Peyer's patch (tissue), 4 donors: ENCODE results near the gene ABHD6. TPM values are rescaled to one million over a fixed set of nuclear protein-coding genes. Genes with fewer than 3 reads are reported as not detected.

Experiments used
- DNase-seq, 3 donors: peaks; one replicate each; pipeline ENCODE4 v3.0.0-alpha.2; 2017 to 2019
- H3K27ac ChIP-seq, 4 donors: fragments of 200-600 bp; sonication (generic); one replicate each; pipeline ENCODE4 v1.5.1; 2016 to 2019
- H3K27me3 ChIP-seq, 2 donors: fragments of 200-600 bp; sonication (generic); one replicate each; pipeline ENCODE4 v1.5.1; 2019
- H3K36me3 ChIP-seq, 3 donors: fragments of 200-600 bp; sonication (generic); one replicate each; pipeline ENCODE4 v1.5.1; 2016 to 2019
- H3K4me1 ChIP-seq, 4 donors: fragments of 200-600 bp; sonication (generic); one replicate each; pipeline ENCODE4 v1.5.1; 2016 to 2019
- H3K4me3 ChIP-seq, 4 donors: fragments of 200-600 bp; sonication (generic); 1 replicate in 3 of 4; 2 replicates in 1 of 4; pipeline ENCODE4 v1.5.1; 2016 to 2019; ENCODE audit warnings: mild to moderate bottlenecking in 1 of 4
- H3K9me3 ChIP-seq, 4 donors: fragments of 200-600 bp; sonication (generic); one replicate each; pipeline ENCODE4 v1.5.1; 2016 to 2019; ENCODE audit warnings: mild to moderate bottlenecking in 1 of 4
- POLR2A ChIP-seq, 2 donors: fragments of 450-650 bp; IDR thresholded peaks; one replicate each; pipeline ENCODE4 v1.5.1; 2017; ENCODE audit warnings: antibody characterized with exemption in 2 of 2, mild to moderate bottlenecking in 2 of 2, moderate library complexity in 2 of 2
- total RNA-seq, 4 donors: library from RNA; depleted of rRNA; stranded (reverse); fragments of >200 nt; gene quantifications; one replicate each; pipeline ENCODE4 v1.1.0, GENCODE V29; 2016
- TF ChIP-seq, protein P1 (sequence below), 6 experiments: fragments of 450-650 bp in 4 of 6; fragments of 200-600 bp in 2 of 6; sonication (generic) in 1 of 6; IDR thresholded peaks; one replicate each; pipeline ENCODE4 v1.5.1; 2017 to 2019; ENCODE audit warnings: antibody characterized with exemption in 6 of 6, mild to moderate bottlenecking in 3 of 6, moderate library complexity in 1 of 6

Gene ABHD6, protein sequence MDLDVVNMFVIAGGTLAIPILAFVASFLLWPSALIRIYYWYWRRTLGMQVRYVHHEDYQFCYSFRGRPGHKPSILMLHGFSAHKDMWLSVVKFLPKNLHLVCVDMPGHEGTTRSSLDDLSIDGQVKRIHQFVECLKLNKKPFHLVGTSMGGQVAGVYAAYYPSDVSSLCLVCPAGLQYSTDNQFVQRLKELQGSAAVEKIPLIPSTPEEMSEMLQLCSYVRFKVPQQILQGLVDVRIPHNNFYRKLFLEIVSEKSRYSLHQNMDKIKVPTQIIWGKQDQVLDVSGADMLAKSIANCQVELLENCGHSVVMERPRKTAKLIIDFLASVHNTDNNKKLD
- 10 to 100 TPM in 3 of 4 donors, 1 to 10 TPM in 1; 9.1 to 97.6 (median 55.7) TPM for total RNA-seq

DNA sequence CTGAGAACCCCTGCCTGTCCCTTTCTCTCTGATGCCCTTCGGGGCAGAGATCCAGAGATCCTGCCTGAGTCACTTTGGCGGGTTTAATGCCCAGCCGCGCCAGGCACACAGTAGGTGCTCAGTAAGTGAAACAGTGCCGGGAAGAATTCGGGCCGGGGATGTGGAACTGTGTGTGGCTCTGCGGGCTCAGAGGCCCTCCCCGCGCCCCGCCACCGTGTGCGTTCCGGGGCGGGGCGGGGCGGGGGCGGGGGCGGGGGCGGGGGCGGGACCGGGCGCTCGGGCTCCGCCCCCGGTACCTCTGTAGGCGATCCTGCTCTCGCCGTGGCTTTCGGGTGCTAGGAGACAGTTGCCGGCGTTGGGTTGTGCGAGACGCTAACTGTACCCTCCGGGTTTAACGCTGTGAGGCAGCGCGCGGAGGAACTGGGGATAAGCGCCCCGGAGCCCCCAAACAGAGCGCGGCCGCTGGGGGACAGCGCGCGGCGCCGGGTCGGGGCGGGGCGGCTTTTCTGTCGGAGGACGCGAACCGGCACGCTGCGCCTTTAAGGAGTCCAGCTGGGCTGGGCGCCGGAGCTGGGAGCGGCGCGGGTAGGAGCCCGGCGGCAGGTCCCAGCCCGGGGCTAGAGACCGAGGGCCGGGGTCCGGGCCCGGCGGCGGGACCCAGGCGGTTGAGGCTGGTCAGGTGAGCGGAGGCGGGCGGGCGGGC lies at the start of gene ABHD6:
ABHD6 (plus strand) TSS at position 555 of the 703 bp plus-strand sequence. CDS start 18,795 bp downstream, outside the sequence.
- TF ChIP-seq, protein P1, sequence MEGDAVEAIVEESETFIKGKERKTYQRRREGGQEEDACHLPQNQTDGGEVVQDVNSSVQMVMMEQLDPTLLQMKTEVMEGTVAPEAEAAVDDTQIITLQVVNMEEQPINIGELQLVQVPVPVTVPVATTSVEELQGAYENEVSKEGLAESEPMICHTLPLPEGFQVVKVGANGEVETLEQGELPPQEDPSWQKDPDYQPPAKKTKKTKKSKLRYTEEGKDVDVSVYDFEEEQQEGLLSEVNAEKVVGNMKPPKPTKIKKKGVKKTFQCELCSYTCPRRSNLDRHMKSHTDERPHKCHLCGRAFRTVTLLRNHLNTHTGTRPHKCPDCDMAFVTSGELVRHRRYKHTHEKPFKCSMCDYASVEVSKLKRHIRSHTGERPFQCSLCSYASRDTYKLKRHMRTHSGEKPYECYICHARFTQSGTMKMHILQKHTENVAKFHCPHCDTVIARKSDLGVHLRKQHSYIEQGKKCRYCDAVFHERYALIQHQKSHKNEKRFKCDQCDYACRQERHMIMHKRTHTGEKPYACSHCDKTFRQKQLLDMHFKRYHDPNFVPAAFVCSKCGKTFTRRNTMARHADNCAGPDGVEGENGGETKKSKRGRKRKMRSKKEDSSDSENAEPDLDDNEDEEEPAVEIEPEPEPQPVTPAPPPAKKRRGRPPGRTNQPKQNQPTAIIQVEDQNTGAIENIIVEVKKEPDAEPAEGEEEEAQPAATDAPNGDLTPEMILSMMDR (IDR thresholded peaks at IDR 0.05): peak in 4 of 6 experiments; percentile 19 to 50 (median 21)
- TF ChIP-seq POLR2A (IDR thresholded peaks at IDR 0.05): peak; percentile 19 to 38
- Histone ChIP-seq H3K4me3 (peak within 1 kb of the TSS; percentile 86 to 98 (median 90)), H3K9me3 (no peaks in the 10 kb centered on the region), H3K27me3 (no peaks in the 10 kb centered on the region), H3K4me1 (peaks cover 0 to 31% (median 4%) of the 10 kb centered on the region in 4 donors), H3K27ac (peak within 1 kb of the TSS; percentile 79 to 96 (median 84)), H3K36me3 (no peaks in the 10 kb centered on the region)
- peak; percentile 78 to 89 (median 86) for DNase-seq

DNA sequence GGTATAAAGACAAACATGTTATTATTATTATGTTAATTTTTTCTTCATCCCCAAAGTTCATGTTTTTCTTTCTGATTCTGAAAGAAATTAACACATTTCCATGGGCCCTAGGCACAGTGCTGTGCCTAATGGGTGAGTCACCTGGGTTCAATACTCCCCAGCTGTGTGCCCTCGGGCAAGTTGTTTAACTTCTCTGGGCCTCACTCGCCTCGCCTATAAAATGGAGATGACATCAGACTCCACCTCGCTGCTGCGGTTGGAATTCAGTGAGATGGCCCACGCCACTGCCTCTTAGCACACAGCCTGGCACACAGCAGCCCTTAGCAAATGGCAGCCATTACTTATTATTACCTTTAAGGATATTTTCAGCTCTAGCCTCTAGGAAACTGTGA lies 49.4 kb upstream of the ABHD6 start:
- Histone ChIP-seq H3K27ac (no peak overlapping the region), H3K9me3 (no peaks in the 10 kb centered on the region), H3K27me3 (no peaks in the 10 kb centered on the region), H3K36me3 (no peaks in the 10 kb centered on the region), H3K4me1 (no peaks in the 10 kb centered on the region), H3K4me3 (no peak overlapping the region)
- TF ChIP-seq, protein P1 (IDR thresholded peaks at IDR 0.05): no peak
- TF ChIP-seq POLR2A (IDR thresholded peaks at IDR 0.05): no peak
- no peak for DNase-seq

DNA sequence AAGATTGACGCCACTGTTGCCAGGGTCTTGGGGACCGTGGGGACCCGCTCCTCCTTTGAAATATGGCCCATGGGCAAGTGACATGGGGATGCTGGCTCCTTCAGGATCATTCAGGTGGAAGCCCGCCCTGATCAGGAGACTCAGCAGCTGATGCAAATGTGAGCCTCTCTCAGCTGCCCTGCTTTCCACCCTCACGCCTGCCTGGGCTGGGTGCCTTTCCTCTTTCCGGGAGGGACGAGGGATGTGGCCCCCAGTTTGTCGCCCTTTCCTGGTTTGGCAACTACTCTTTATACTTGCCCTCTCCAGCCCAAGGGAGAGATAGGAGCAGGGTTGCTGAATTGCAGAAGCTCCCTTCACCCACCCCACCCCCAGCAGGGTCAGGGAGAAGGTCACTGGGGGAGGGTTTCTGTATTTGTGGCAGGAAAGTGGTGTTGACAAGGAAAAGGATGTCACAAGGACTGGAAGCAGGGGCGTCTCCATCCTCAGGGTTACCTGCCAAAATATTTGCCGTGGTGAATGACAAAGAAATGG lies 48.6 kb upstream of the ABHD6 start:
- Histone ChIP-seq H3K27me3 (no peaks in the 10 kb centered on the region), H3K4me3 (no peak overlapping the region), H3K36me3 (no peaks in the 10 kb centered on the region), H3K27ac (peak overlapping the region in 1 of 4 donors; percentile 10), H3K4me1 (no peaks in the 10 kb centered on the region), H3K9me3 (no peaks in the 10 kb centered on the region)
- TF ChIP-seq, protein P1 (IDR thresholded peaks at IDR 0.05): no peak
- TF ChIP-seq POLR2A (IDR thresholded peaks at IDR 0.05): no peak
- DNase-seq: no peak

DNA sequence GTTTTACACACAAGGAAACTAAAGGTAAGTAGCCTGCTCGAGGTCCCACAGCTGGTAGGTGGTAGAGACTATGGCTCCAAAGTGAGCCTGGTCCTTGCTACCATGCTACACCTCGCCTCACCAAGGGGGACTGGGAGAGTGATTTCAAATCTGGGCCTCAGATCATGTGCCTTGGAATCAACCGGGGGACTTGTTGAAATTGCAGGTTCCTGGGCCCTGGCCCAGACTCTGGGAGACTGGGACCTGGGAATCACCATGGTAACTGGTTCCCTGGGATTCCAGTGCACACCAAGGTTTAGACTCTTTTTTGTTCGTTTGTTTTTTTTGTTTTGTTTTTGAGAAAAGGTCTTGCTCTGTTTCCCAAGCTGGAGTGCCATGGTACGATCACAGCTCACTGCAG lies 47.9 kb upstream of the ABHD6 start:
- Histone ChIP-seq H3K4me3 (no peak overlapping the region), H3K27ac (no peak overlapping the region), H3K9me3 (no peaks in the 10 kb centered on the region), H3K27me3 (no peaks in the 10 kb centered on the region), H3K4me1 (no peaks in the 10 kb centered on the region), H3K36me3 (no peaks in the 10 kb centered on the region)
- DNase-seq: no peak
- TF ChIP-seq, protein P1 (IDR thresholded peaks at IDR 0.05): no peak

DNA sequence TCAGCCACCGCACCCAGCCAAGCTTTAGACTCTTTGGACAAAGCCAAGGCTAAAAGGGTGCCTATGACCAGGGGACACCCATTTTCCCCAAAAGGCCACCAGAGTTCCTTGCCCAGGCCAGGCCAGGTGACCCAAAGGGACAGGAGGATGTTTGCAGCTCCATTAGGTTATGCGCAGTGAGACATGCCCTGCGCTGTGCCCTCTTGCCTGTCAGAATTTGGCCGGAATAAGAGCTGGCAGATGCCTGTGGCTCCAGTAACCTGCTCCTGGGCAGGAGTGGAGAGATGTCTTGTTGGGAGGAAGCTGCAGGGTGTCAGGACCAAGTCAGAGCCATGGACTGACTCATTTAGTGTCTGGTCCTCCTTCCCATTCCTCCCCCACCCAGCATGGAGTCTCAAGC lies 47.3 kb upstream of the ABHD6 start:
- DNase-seq: no peak
- no peak for TF ChIP-seq POLR2A (IDR thresholded peaks at IDR 0.05)
- TF ChIP-seq, protein P1 (IDR thresholded peaks at IDR 0.05): no peak
- no peaks in the 10 kb centered on the region for H3K9me3 ChIP-seq
- H3K27me3 ChIP-seq: no peaks in the 10 kb centered on the region
- no peak overlapping the region for H3K27ac ChIP-seq
- no peak overlapping the region for H3K4me3 ChIP-seq
- no peaks in the 10 kb centered on the region for H3K4me1 ChIP-seq
- no peaks in the 10 kb centered on the region for H3K36me3 ChIP-seq
